SK-N-SH treated with all-trans-retinoic acid at 6 μM for 48 hours (cell line): ENCODE data around the gene CLTB.

Experiments used
- CSDC2 ChIP-seq: fragments of 250-450 bp; sonication (Bioruptor Pico); IDR thresholded peaks from 2 replicates; pipeline ENCODE4 v1.5.0; 2020; ENCODE audit warnings: mild to moderate bottlenecking, moderate library complexity
- POU6F1 ChIP-seq: fragments of 250-450 bp; sonication (Bioruptor Pico); IDR thresholded peaks from 2 replicates; pipeline ENCODE4 v1.8.0; 2021; ENCODE audit warnings: low read depth, mild to moderate bottlenecking, moderate library complexity, borderline replicate concordance
- PPARA ChIP-seq: fragments of 250-450 bp; sonication (Bioruptor Pico); IDR thresholded peaks from 2 replicates; pipeline ENCODE4 v1.5.0; 2020; ENCODE audit warnings: mild to moderate bottlenecking, borderline replicate concordance
- TCF4 ChIP-seq: fragments of 250-450 bp; sonication (Bioruptor Pico); IDR thresholded peaks from 2 replicates; pipeline ENCODE4 v1.8.0; 2021; ENCODE audit warnings: mild to moderate bottlenecking, moderate library complexity, borderline replicate concordance

DNA sequence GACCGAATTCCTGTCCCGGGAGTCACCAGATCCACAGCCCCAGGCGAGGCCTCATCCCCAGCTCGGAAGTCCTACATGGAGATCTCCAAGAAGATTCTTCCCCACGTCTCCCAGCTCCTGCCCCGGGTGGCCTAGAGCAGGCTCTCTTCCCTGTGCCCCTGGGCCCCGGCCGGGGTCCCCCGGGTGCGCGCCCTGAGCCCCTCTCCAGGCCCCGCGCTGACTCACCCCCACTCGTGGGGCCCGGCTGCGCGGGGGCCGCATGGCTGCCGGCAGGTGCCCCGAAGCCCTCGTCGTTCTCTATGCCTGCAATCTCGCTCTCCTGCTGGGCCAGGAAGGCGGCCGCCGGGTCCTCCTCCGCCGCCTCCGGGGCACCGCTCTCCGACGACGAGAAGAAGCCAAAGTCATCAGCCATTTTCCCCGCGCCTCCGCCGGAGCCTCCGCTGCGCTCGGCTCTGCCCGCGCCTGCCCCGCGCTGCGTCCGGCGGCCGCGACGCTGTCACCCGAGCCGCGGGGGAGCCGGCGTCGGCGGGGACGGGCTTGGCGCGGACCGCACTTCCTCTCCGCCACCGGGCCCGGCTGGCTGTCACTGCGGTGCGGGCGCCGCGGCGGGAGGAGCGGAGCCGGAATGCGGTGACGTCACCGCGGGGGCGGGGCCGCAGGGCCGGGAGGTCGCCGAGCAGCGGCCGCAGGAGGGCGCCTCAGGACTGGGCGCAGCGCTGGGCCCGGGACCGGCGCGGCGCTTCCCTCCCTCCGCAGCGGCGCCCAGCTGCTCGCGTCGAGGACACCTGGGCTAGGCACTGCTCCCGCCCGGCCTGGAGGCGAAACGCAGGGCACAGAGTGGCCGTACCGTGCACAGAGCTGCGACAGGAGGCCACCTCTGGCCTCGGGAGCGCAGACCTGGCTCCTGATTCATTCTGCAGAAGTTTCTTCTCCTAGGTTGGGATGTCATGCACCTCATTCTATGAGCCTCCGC is at the start of gene CLTB:
- TF ChIP-seq CSDC2 (CRISPR knock-in tag) (peak; percentile 50; the same call in 1 of the 2 replicates), POU6F1 (CRISPR knock-in tag) (no peak), TCF4 (no peak), PPARA (CRISPR knock-in tag) (no peak)
